ENCODE results near the gene FSTL1. TPM values are rescaled to one million over a fixed set of nuclear protein-coding genes. Genes with fewer than 3 reads are reported as not detected.

FSTL1 gene
- total RNA-seq, 1 experiment from 2014 or later, result 20.7 TPM

DNA sequence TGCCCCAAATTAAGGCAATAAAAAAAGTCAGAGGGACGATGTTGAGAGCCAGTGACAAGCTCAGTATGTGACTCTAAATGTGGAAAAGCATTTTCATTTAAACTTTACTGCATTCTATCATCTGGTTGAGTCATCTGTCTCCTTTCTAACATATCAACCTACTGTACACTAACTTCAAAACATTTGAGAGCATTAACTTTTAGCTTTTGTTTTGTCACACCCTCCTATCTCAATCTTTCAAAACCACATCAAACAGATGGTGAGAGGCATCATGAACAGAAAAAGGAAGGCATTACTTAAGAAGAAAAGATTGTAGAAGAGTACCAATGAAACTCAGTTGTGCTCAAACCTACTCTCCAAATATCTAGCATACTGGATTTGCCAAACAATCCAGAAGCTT, 106.4 kb downstream of the FSTL1 start:
- no peak overlapping the region for H3K4me3 ChIP-seq (replicated peaks in 1 of 2; ENCODE audit: low read depth in 1 of 2, low read length in 2 of 2)

More for the DNA sequence above, 106.4 kb downstream of the FSTL1 start:
- DNase-seq (ENCODE audit: low read depth, low spot score) (no peak), ATAC-seq (no peak)
- RAD21 ChIA-PET (ENCODE audit: low non-redundant PET in 1 of 2, low total read pairs in 2 of 2, uncharacterized antibody in 2 of 2, unreplicated experiment in 2 of 2), result no interaction called here
- Histone ChIP-seq H2AFZ (ENCODE audit: low read depth, low read length, poor library complexity, severe bottlenecking) (no peak overlapping the region), H3K9ac (ENCODE audit: low read length) (no peak overlapping the region), H3K27ac (ENCODE audit: low read depth, low read length) (no peak overlapping the region), H3K36me3 (ENCODE audit: control insufficient read depth in 1 of 2, insufficient read depth in 2 of 2, low read length in 2 of 2) (peaks cover 3 to 31% of the 10 kb centered on the region in 2 experiments; a peak in 2 of 4 replicates), H3K4me2 (ENCODE audit: low read length) (no peak overlapping the region), H4K20me1 (ENCODE audit: insufficient read depth) (peaks cover 16% of the 10 kb centered on the region; the same call in 1 of the 2 replicates), H3K27me3 (ENCODE audit: insufficient read depth, low read length) (no peaks in the 10 kb centered on the region), H3K79me2 (ENCODE audit: insufficient read depth, low read length) (peaks cover 95% of the 10 kb centered on the region), H3K9me2 (ENCODE audit: insufficient read depth) (no peaks in the 10 kb centered on the region), H3K9me3 (ENCODE audit: control insufficient read depth in 1 of 2, insufficient read depth in 1 of 2, low read depth in 1 of 2, low read length in 2 of 2) (peaks cover 0 to 5% of the 10 kb centered on the region in 2 experiments; a peak in 2 of 4 replicates), H3K4me1 (ENCODE audit: control insufficient read depth in 1 of 2, insufficient read depth in 2 of 2, low read length in 2 of 2) (peaks cover 7 to 22% of the 10 kb centered on the region in 2 experiments; a peak in 3 of 4 replicates)
- CTCF ChIA-PET, result no interaction called here
- intact Hi-C loops (cut with micrococcal nuclease), result no loop called here
- TF ChIP-seq ZBTB33 (IDR thresholded peaks at IDR 0.05; ENCODE audit: extremely low read depth, insufficient replicate concordance, low read length) (no peak), EGR1 (IDR thresholded peaks at IDR 0.05; ENCODE audit: low read depth) (no peak), ELF1 (IDR thresholded peaks at IDR 0.05; ENCODE audit: borderline replicate concordance, low read depth) (no peak), REST (IDR thresholded peaks at IDR 0.05; ENCODE audit: low read depth) (no peak), SRF (IDR thresholded peaks at IDR 0.05; ENCODE audit: low read depth) (no peak), SP1 (IDR thresholded peaks at IDR 0.05; ENCODE audit: low read depth) (no peak), POLR2AphosphoS5 (IDR thresholded peaks at IDR 0.05; ENCODE audit: low read depth, low read length) (no peak), TCF7L2 (IDR thresholded peaks at IDR 0.05; ENCODE audit: borderline replicate concordance, extremely low read depth, insufficient read depth, insufficient read length) (no peak), YY1 (IDR thresholded peaks at IDR 0.05; ENCODE audit: extremely low read depth, insufficient replicate concordance, low read depth, low read length) (no peak), ZNF274 (IDR thresholded peaks at IDR 0.05; ENCODE audit: low read depth, low read length) (no peak), MAX (IDR thresholded peaks at IDR 0.05) (no peak), CEBPB (IDR thresholded peaks at IDR 0.05; ENCODE audit: low read depth) (no peak), SIN3A (IDR thresholded peaks at IDR 0.05; ENCODE audit: low read depth) (no peak), FOSL1 (IDR thresholded peaks at IDR 0.05; ENCODE audit: low read depth) (no peak), ZFX (IDR thresholded peaks at IDR 0.05) (no peak)
- POLR2A ChIA-PET, result no interaction called here
- no TSS peak for BruUV-seq (replicated peaks)

Data from HCT116 (cell line).